GM12878 (cell line): Measurements from ENCODE around the gene FLYWCH2. TPM values are rescaled to one million over a fixed set of nuclear protein-coding genes. Genes with fewer than 3 reads are reported as not detected.
A peak's percentile ranks its signal among the peaks of the same experiment; 100 is the strongest.

Source experiments
- ATF3 ChIP-seq: IDR thresholded peaks from 2 replicates; pipeline ENCODE4 v1.6.1; 2011; ENCODE audit warnings: low read depth, mild to moderate bottlenecking, low read length, moderate library complexity, borderline replicate concordance; ENCODE audit errors: extremely low read depth
- BHLHE40 ChIP-seq, 2 experiments: fragments of 450-650 bp in 1 of 2; IDR thresholded peaks; 2 replicates each; pipeline ENCODE4 v1.6.1; 2011 to 2017; ENCODE audit warnings: low read depth in 2 of 2, borderline replicate concordance in 1 of 2, improper control_type of control experiment in 1 of 2, low read length in 1 of 2, mild to moderate bottlenecking in 1 of 2
- E4F1 ChIP-seq: fragments of 450-650 bp; IDR thresholded peaks from 2 replicates; pipeline ENCODE4 v1.6.1; 2018; ENCODE audit warnings: borderline replicate concordance, mild to moderate bottlenecking; ENCODE audit not compliant: partially characterized antibody
- ELK1 ChIP-seq: IDR thresholded peaks from 2 replicates; pipeline ENCODE4 v1.6.1; 2012; ENCODE audit warnings: low read depth, low read length, improper control_type of control experiment
- HCFC1 ChIP-seq: fragments of 150-350 bp; IDR thresholded peaks from 2 replicates; pipeline ENCODE4 v1.6.1; 2014; ENCODE audit warnings: low read length
- POLR2AphosphoS2 ChIP-seq: IDR thresholded peaks from 2 replicates; pipeline ENCODE4 v1.6.1; 2011; ENCODE audit warnings: low read depth, mild to moderate bottlenecking, low read length, improper control_type of control experiment, moderate library complexity
- RB1 ChIP-seq: fragments of 450-650 bp; formaldehyde crosslinking; IDR thresholded peaks from 2 replicates; pipeline ENCODE4 v1.6.1; 2017; ENCODE audit warnings: mild to moderate bottlenecking, borderline replicate concordance
- RCOR1 ChIP-seq: conservative IDR thresholded peaks from 2 replicates; pipeline ENCODE4 v1.6.1; 2012; ENCODE audit warnings: low read depth, low read length, improper control_type of control experiment
- RELA ChIP-seq: fragments of 450-650 bp; IDR thresholded peaks from 2 replicates; pipeline ENCODE4 v1.8.0; 2014; ENCODE audit warnings: borderline replicate concordance; ENCODE audit not compliant: partially characterized antibody
- RELB ChIP-seq: fragments of 450-650 bp; IDR thresholded peaks from 2 replicates; pipeline ENCODE4 v1.6.1; 2017; ENCODE audit warnings: low read depth, mild to moderate bottlenecking, moderate library complexity
- SIN3A ChIP-seq: IDR thresholded peaks from 2 replicates; pipeline ENCODE4 v1.6.1; 2012; ENCODE audit warnings: low read depth, low read length, improper control_type of control experiment
- SMARCA5 ChIP-seq: fragments of 450-650 bp; IDR thresholded peaks from 2 replicates; pipeline ENCODE4 v1.6.1; 2017; ENCODE audit warnings: mild to moderate bottlenecking
- STAT1 ChIP-seq: fragments of 450-650 bp; conservative IDR thresholded peaks from 2 replicates; pipeline ENCODE4 v1.6.1; 2014; ENCODE audit warnings: antibody characterized with exemption, mild to moderate bottlenecking
- YBX1 ChIP-seq: fragments of 450-650 bp; IDR thresholded peaks from 2 replicates; pipeline ENCODE4 v1.6.1; 2016; ENCODE audit warnings: antibody characterized with exemption
- ZNF207 ChIP-seq: fragments of 450-650 bp; IDR thresholded peaks from 2 replicates; pipeline ENCODE4 v1.6.1; 2014; ENCODE audit warnings: antibody characterized with exemption, mild to moderate bottlenecking, borderline replicate concordance
- ZNF592 ChIP-seq: fragments of 450-650 bp; IDR thresholded peaks from 2 replicates; pipeline ENCODE4 v1.6.1; 2017; ENCODE audit warnings: mild to moderate bottlenecking, moderate library complexity
- ZZZ3 ChIP-seq: IDR thresholded peaks from 2 replicates; pipeline ENCODE4 v1.6.1; 2011; ENCODE audit warnings: low read depth; ENCODE audit not compliant: control insufficient read depth, insufficient read length
- polyA plus RNA-seq, 11 experiments: library from polyadenylated mRNA; depleted of rRNA in 4 of 11; unstranded in 6 of 11; stranded (reverse) in 5 of 11; fragments of >200 nt; fragmentation: Nextera tagmentation in 4 of 11; fragmentation: Illumina TruSeq in 1 of 11; extraction: Ambion mirVana in 4 of 11; extraction: Trizol in 1 of 11; gene quantifications; 1 replicate in 1 of 11; 2 replicates in 10 of 11; pipeline versions ENCODE4 v1.2.1 to v1.2.3, GENCODE V29; 2011 to 2016; ENCODE audit warnings: inconsistent platforms in 2 of 11, missing spikeins in 2 of 11, low read depth in 1 of 11
- total RNA-seq, 4 experiments: library from RNA; depleted of rRNA in 3 of 4; stranded (reverse); fragments of >200 nt in 3 of 4; fragmentation: Illumina TruSeq in 1 of 4; extraction: Trizol in 1 of 4; gene quantifications; 2 replicates each; pipeline versions ENCODE4 v1.2.1 to v1.2.3, GENCODE V29; 2013 to 2021

Gene FLYWCH2
- total and polyA plus RNA-seq, 10 of the 15 experiments (the other 5 are each of a cell fraction or from before 2014, with no cell fraction given): 0.27 to 43.1 (median 17.7) TPM

DNA sequence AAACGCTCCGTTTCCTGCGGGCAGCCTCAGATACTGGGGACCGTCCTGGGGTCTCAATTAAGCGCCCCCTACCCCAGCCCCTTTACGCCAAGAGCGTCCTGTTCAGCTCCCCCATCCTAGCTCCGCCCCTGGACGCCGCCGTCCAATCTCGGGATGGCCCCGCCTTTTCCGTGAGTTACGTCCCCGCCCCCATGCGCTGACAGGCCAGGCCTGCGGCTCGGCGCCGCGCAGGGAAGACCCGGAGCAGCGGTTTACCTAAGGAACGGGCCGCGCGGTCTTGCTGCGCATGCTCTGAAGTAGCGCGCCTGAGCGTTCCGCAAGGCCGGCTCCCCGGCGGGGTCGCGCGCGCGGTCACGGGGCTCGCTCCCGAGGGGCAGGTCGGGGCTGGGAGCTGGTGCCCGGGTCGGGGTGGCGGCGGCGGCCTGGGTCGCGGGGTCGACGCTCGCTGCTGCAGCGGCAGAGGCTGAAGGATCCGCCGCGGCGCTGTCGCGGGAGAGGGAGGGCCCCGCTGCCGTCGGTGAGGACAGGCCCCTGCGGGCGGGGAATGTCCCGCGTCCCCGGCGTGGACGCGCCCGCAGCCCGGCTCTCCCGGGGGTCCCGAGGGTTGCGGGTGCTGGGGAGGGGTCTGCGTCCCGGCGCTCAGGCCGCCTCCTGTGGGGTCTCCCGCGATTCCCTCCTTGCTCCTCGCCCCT is 28.8 kb downstream of the FLYWCH2 start, which contains the start of gene FLYWCH1 (continued):
- TF ChIP-seq ELK1: 0 out of 2 replicates have a peak, but pooled peaks have one; percentile 47
- peak; percentile 89; the same call in 1 of the 2 replicates for TF ChIP-seq STAT1
- TF ChIP-seq ZNF592: peak; percentile 65; the same call in 1 of the 2 replicates
- peak; percentile 72 for TF ChIP-seq RELA
- TF ChIP-seq RB1: peak; percentile 95; the same call in 1 of the 2 replicates
- peak; percentile 64 for TF ChIP-seq E4F1
- TF ChIP-seq HCFC1: peak; percentile 63
- 0 out of 2 replicates have a peak, but pooled peaks have one; percentile 67 for TF ChIP-seq RCOR1
- no peak for TF ChIP-seq ZZZ3
- TF ChIP-seq RELB: peak; percentile 79
- 0 out of 2 replicates have a peak, but pooled peaks have one; percentile 40 for TF ChIP-seq POLR2AphosphoS2
- TF ChIP-seq BHLHE40 (IDR thresholded peaks at IDR 0.05; ENCODE audit: borderline replicate concordance in 1 of 2, low read depth in 2 of 2, low read length in 1 of 2): peak; percentile 35 to 81; a peak in 3 of 4 replicates
- TF ChIP-seq ZNF207: peak; percentile 92
- no peak for TF ChIP-seq ATF3
- TF ChIP-seq SMARCA5: peak; percentile 84
- no peak for TF ChIP-seq YBX1
- TF ChIP-seq SIN3A: peak; percentile 9; the same call in 1 of the 2 replicates
